Activated CD8-positive, alpha-beta memory T cell treated with anti-CD3 and anti-CD28 coated beads, Interleukin-2, amount 50 U/mL, for 24 hours (primary cell): ENCODE data around the gene OR10P1.

Source experiments
- DNase-seq: peaks from one replicate; pipeline ENCODE4 v3.0.0-alpha.2; 2020; ENCODE audit errors: extremely low read depth

The OR10P1 gene

GRCh38 chr12:55684761-55685370 lies 48.2 kb downstream of the OR10P1 start:
- DNase-seq = no peak

GRCh38 chr12:55685671-55686070 lies 49.0 kb downstream of the OR10P1 start:
- DNase-seq = no peak

- DNase-seq = no peak
Observed at GRCh38 chr12:55686366-55687010, 49.8 kb downstream of the OR10P1 start.
